ENCODE results near the gene ECEL1. TPM values are rescaled to one million over a fixed set of nuclear protein-coding genes. Genes with fewer than 3 reads are reported as not detected.

ECEL1 gene
- total and polyA plus RNA-seq, 2 experiments from 2014 or later = 6.7 to 17.5 TPM

- TF ChIP-seq ZNF462 (CRISPR knock-in tag; IDR thresholded peaks at IDR 0.05) (no peak), CTCF (conservative IDR thresholded peaks at IDR 0.05; ENCODE audit: low read depth in 2 of 2) (no peak), JUNB (IDR thresholded peaks at IDR 0.05; ENCODE audit: unreplicated experiment) (no peak), POLR2AphosphoS5 (IDR thresholded peaks at IDR 0.05; ENCODE audit: low read depth) (no peak)
Observed at GRCh38 chr2:232476791-232477190, 10.8 kb downstream of the ECEL1 start (continued).

GRCh38 chr2:232476045-232476444 lies 11.6 kb downstream of the ECEL1 start:
- H3K4me1 Mint-ChIP-seq = peaks cover 5% of the 10 kb centered on the region; the same call in 2 of the 3 replicates
- TF ChIP-seq ZNF462 (CRISPR knock-in tag; IDR thresholded peaks at IDR 0.05) (no peak), POLR2AphosphoS5 (IDR thresholded peaks at IDR 0.05; ENCODE audit: low read depth) (no peak), ETS1 (IDR thresholded peaks at IDR 0.05) (no peak), NANOG (IDR thresholded peaks at IDR 0.05; ENCODE audit: borderline replicate concordance) (no peak), STAT1 (IDR thresholded peaks at IDR 0.05; ENCODE audit: unreplicated experiment) (no peak)
- H3K4me3 ChIP-seq = no peak overlapping the region
- no peaks in the 10 kb centered on the region for H3K9me2 ChIP-seq (ENCODE audit: insufficient read depth)
- H2AFZ ChIP-seq = no peak overlapping the region
- no peaks in the 10 kb centered on the region for H3K36me3 ChIP-seq (ENCODE audit: insufficient read depth)
- ATAC-seq = peak; percentile 16; the same call in 2 of the 3 replicates
- peaks cover 10% of the 10 kb centered on the region for H3K27me3 Mint-ChIP-seq (ENCODE audit: insufficient read depth, low read depth, poor library complexity)
- H3K36me3 Mint-ChIP-seq (ENCODE audit: low read depth) = no peaks in the 10 kb centered on the region
- no peak overlapping the region for H3K4me3 Mint-ChIP-seq
- no peaks in the 10 kb centered on the region for H3F3A ChIP-seq (replicated peaks; ENCODE audit: low read depth)
- DNase-seq (ENCODE audit: low spot score) = peak; percentile 29
- H3K4me1 ChIP-seq (ENCODE audit: insufficient read depth) = no peaks in the 10 kb centered on the region
- no peak overlapping the region for H3K4me2 ChIP-seq
- H3K79me2 ChIP-seq (replicated peaks; ENCODE audit: insufficient read depth) = no peaks in the 10 kb centered on the region
- no peaks in the 10 kb centered on the region for H4K20me1 ChIP-seq (replicated peaks; ENCODE audit: insufficient read depth)
- no peaks in the 10 kb centered on the region for H3K9me3 Mint-ChIP-seq
- 0 out of 2 replicates have a peak, but pooled peaks cover 5% of the 10 kb centered on the region for H3K27me3 ChIP-seq (ENCODE audit: insufficient read depth)
- no peak overlapping the region for H3K27ac ChIP-seq (ENCODE audit: low read depth)
- H3K27ac Mint-ChIP-seq = no peak overlapping the region
